HG03139 (cell line): ENCODE data around the gene TAS2R31.
"Not testable (repeated sequence)": the region's sequence is repeated elsewhere in the genome, so short reads cannot be mapped to it uniquely, and the experiment has no call there.

Experiments used
- ATAC-seq: cut with Tn5 transposase; IDR thresholded peaks from one replicate; pipeline ENCODE4 v1.9.1; 2021; ENCODE audit not compliant: unreplicated experiment

TAS2R31 gene

GRCh38 chr12:11031307-11031706 lies at the start of gene TAS2R31:
Gene TAS2R31 (minus strand): TSS chr12:11031407. CDS start chr12:11031335, 72 bp downstream.
- no peak for ATAC-seq

- no peak for ATAC-seq
Measured at GRCh38 chr12:11078246-11078645, 47.0 kb upstream of the TAS2R31 start.

- no peak for ATAC-seq
Measured at GRCh38 chr12:11075642-11076041, 44.4 kb upstream of the TAS2R31 start.

GRCh38 chr12:11071414-11071813 lies 40.2 kb upstream of the TAS2R31 start:
- ATAC-seq = no peak

DNA sequence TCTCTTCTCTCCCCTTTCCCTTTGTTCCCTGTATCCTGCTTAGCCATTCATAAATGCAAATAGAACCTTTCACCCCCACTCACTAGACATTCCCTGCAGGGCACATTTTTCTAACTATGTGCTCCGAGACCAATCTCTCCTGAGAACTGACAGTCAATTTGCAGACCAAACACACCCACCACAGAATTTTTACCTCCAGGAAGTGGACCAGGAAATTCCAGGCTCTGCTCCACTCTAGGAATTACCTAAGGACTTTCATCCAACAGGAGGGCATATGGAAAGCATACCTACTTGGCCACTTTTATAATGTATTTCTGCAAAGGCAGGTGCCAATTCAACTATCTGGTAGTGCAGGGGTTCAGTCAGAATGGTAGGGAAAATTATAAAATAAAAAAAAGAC lies 39.8 kb upstream of the TAS2R31 start:
- no peak for ATAC-seq

- ATAC-seq = no peak
Measured at GRCh38 chr12:11069854-11070365, 38.7 kb upstream of the TAS2R31 start.

GRCh38 chr12:11067514-11067913 lies 36.3 kb upstream of the TAS2R31 start:
- no peak for ATAC-seq

DNA sequence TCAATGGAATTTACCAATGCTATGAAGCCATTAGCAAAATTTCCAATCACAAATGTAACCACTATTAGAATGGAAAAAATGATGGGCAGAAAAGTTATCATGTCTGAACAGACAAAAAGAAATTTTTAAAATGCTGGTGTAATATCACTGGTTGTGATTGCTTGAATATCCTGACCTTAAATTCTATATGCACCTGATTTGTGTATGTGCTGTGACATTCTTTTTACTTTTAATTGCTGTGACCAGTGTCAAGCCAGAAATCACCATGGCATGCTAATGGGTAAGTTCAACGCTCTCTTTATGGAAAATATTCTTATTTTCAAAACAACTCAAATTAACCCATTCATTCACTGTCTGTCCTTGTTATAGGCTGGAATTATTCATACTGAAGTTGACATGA lies 31.0 kb upstream of the TAS2R31 start, which contains the start of gene TAS2R46:
Gene TAS2R46 (minus strand): TSS at position 101 of the 400 bp plus-strand sequence. CDS start 0 bp downstream, at position 101.
- not testable (repeated sequence) for ATAC-seq

- ATAC-seq = no peak
Measured at GRCh38 chr12:11059784-11060183, 28.6 kb upstream of the TAS2R31 start.

- no peak for ATAC-seq
Measured at GRCh38 chr12:11059041-11059440, 27.8 kb upstream of the TAS2R31 start.

DNA sequence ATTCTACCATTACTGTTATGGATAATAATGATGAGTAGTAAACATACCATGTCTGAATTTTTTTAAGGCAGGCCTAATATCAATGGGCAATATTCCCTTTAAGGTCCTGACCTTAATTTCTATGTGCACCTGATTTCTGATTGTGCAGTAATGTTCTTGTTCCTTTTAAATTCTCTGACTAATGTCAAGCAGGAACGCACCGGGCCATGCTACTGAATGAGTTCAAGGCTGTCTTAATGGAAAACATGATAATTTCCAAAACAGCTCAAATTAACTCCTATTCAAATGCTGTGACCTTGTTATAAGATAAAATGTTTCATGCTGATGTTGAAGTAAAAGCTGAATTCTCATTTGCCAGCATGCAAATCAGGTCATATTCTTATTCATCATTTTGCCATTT lies 24.1 kb upstream of the TAS2R31 start:
- ATAC-seq = no peak

- not testable (repeated sequence) for ATAC-seq
Measured at GRCh38 chr12:11049806-11050531, 18.8 kb upstream of the TAS2R31 start.

DNA sequence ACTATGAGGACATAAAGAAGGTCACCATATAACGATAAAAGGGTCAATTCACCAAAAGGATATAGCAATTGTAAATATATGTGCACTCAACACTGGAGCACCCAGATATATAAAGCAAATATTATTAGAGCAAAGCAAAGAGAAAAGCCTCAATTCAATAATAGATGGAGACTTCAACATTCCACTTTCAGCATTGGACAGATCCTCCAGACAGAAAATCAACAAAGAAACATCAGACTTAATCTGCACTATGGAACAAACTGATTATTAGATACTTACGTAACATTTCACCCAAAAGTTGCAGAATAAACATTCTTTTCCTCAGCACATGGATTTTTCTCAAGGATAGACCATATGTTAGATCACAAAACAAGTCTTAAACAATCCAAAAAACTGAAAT lies 10.2 kb upstream of the TAS2R31 start:
- ATAC-seq = not testable (repeated sequence)

- no peak for ATAC-seq
Measured at GRCh38 chr12:11040162-11040561, 9.0 kb upstream of the TAS2R31 start.

DNA sequence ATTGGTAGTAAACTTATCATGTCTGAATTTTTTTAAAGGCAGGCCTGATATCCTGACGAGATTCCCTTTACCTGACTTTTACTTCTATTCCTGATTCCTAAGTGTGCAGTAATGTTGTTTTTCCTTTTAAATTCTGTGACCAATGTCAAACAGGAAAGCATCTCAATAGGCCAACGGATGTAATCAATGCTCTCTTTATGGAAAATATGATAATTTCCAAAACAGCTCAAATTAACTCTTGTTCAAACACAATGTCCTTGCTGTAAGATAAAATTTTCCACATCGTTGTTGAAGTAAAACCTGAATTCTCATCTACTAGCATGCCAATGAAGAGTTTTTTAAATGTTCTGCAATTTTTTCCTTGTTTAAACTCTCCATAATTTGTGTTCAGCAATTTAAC lies 8.0 kb upstream of the TAS2R31 start:
- ATAC-seq = no peak

DNA sequence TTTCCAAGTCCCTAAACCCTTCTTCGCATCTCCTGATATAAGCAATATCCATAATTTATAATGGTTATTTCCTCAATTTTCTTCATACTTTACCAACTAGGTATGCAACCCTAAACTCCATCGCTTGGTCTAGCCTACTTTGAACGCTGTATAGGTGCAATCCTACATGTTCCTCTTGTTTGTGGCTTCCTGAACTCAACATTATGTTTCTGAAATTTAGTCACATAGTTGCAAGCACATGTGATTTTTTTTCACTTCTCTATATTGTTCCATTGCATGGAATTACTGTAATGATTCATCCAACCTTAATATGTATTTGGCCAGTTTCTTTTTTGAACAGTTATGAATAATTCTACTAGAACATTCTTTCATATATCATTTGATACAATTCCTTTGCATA lies 2.8 kb upstream of the TAS2R31 start:
- not testable (repeated sequence) for ATAC-seq

DNA sequence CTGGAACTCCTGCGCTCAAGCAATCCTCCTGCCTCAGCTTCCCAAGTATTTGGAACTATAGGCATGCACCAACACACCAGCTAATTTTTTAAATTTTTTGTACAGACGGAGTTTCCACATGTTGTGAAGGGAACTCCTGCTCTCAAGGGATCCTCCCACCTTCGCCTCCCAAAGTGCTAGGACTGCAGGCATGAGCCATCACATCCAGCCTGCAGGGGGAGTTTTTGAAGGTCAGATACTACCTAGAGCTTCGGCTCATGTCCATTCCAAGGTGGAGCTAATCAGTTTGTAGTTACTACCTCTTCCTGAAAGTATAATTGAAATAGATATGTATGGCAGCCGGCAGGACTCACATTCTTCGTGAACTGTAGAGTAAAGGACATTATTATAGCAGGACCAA lies 5.1 kb downstream of the TAS2R31 start:
- ATAC-seq = no peak

DNA sequence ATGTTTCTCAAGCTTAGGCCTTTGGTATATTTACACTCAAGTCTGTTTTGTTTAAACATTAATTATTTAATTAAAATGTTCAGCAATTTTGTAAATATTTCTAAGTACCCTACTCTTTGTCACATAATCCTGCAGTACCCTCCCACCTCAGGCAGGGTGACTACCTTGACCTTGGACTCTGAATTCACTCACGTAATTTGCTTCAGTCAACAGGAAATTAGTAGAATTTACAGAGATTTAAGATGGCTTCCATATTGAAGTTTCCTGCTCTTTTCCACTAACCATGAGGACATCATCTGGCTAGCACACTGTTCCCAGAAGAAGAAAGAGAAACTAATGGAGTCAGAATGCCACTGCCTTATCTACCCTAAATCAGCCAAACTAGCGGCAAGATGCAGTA lies 7.8 kb downstream of the TAS2R31 start:
- no peak for ATAC-seq

DNA sequence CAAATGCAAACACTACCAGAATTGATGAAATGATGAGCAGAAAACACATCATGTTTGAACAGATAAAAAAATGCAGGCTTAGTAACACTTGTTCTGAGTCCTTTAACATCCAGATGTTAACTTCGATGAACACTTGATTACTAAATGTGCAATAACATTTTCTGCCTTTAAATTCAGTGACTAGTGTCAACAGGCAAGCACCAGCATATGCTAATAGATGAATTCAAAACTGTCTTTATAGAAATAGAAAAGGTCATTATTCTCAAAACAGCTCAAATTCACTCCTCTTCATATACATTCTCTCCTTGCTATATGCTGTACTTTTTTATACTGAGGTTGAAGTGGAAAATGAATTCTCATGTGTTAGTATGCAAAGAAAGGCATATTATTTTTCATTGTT lies 8.7 kb downstream of the TAS2R31 start, which contains the start of gene TAS2R19:
Gene TAS2R19 (minus strand): TSS at position 101 of the 400 bp plus-strand sequence. CDS start 49 bp downstream, at position 52.
- no peak for ATAC-seq

GRCh38 chr12:11016937-11017336 lies 14.3 kb downstream of the TAS2R31 start:
- no peak for ATAC-seq

DNA sequence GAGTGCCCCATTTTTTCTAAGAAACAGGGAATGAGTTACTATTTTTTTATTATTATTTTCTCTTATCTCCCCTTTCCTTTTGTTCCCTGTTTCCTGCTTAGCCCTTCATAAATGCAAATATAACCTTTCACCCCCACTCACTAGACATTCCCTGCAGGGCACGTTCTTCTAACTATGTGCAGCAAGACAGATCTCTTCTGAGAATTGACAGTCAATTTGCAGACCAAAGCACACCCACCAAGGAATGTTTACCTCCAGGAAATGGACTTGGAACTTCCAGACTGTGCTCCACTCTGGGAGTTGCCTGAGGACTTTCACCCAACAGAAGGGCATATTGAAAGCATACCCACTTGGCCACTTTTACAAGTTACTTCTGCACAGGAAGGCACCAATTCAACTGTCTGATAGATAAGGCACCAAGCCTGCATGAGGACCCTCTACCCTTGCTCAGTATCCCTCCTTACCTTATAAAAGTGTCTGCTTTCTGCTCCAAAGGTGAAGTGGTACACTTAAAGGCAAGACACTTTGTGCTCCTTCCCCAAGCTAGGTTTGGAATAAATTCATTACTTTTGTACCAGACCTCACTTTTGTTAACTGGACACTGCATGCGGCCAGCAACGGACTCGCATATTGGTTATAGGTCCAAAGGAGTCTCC lies 15.3 kb downstream of the TAS2R31 start:
- ATAC-seq = no peak

GRCh38 chr12:11014234-11014633 lies 17.0 kb downstream of the TAS2R31 start:
- no peak for ATAC-seq
